ENCODE results near the gene NUCB1. TPM values are rescaled to one million over a fixed set of nuclear protein-coding genes. Genes with fewer than 3 reads are reported as not detected.

The NUCB1 gene
- total and polyA plus RNA-seq, 9 of the 15 experiments (the other 6 are each of a cell fraction or from before 2014, with no cell fraction given): 3.1 to 153 (median 71.7) TPM

- TF ChIP-seq MNT (conservative IDR thresholded peaks at IDR 0.05) (no peak), HMGN3 (IDR thresholded peaks at IDR 0.05; ENCODE audit: borderline replicate concordance, extremely low read depth, insufficient read length, low read depth, low read length) (peak; percentile 43), PCBP2 (IDR thresholded peaks at IDR 0.05; ENCODE audit: low read depth, low read length, poor library complexity, severe bottlenecking) (no peak), NCOR1 (IDR thresholded peaks at IDR 0.05) (no peak), MAX (CRISPR knock-in tag; IDR thresholded peaks at IDR 0.05) (0 out of 2 replicates have a peak, but pooled peaks have one; percentile 16), SIRT6 (IDR thresholded peaks at IDR 0.05; ENCODE audit: low read depth, low read length) (no peak)
These were observed 3.9 kb upstream of the NUCB1 start (continued) for GRCh38 chr19:48896191-48896720.

- peak overlapping the region in 1 of 2 experiments; percentile 72; a peak in 2 of 4 replicates for H3K9ac ChIP-seq (ENCODE audit: insufficient read depth in 1 of 2, low read depth in 2 of 2, low read length in 2 of 2)
- H3K9me1 ChIP-seq (ENCODE audit: control insufficient read depth, insufficient read depth, low read length): no peaks in the 10 kb centered on the region
- BruUV-seq (replicated peaks): no TSS peak
- FAIRE-seq (no peak), DNase-seq (ENCODE audit: extremely low read depth in 1 of 4, low spot score in 3 of 4) (no peak), ATAC-seq (no peak)
- intact Hi-C loops (cut with micrococcal nuclease): no loop called here
- H4K20me1 ChIP-seq (replicated peaks; ENCODE audit: control insufficient read depth, insufficient read depth, low read length): no peaks in the 10 kb centered on the region
- no peak overlapping the region for H2AFZ ChIP-seq (ENCODE audit: low read depth, low read length)
- ChIA-PET CTCF (ENCODE audit: low intra/inter-chr PET ratio) (interaction anchor here (0.7 kb wide), 1 partner anchor 74 kb away, joined by 4 read pairs; no protein-coding TSS in a partner anchor), POLR2A (interaction anchor here (4.0 to 9.7 kb wide), 3 partner anchors 12 to 69 kb away, joined by 19 to 205 read pairs (median 97); partner anchors contain the start of genes FTL and PPP1R15A)
- H3K36me3 ChIP-seq (ENCODE audit: control insufficient read depth, insufficient read depth, low read length): peaks cover 5% of the 10 kb centered on the region; the same call in 2 of the 3 replicates
- no peak overlapping the region for H3K4me3 ChIP-seq
- H3K79me2 ChIP-seq (ENCODE audit: control insufficient read depth, insufficient read depth, low read length): peaks cover 20% of the 10 kb centered on the region
- no peaks in the 10 kb centered on the region for H3K27me3 ChIP-seq (ENCODE audit: control insufficient read depth in 2 of 2, insufficient read depth in 2 of 2, low read length in 2 of 2)
- WGBS (ENCODE audit: insufficient coverage, low coverage, missing lambda C conversion rate): 49% methylated on average over 5 of the region's 5 CpGs
- H3K4me1 ChIP-seq (replicated peaks in 1 of 2; ENCODE audit: control insufficient read depth in 2 of 2, insufficient read depth in 2 of 2, low read length in 2 of 2): peaks cover 33 to 72% of the 10 kb centered on the region in 2 experiments
- no peak overlapping the region for H3K27ac ChIP-seq (ENCODE audit: extremely low read depth, low read depth, low read length)
- in situ Hi-C loops (cut with MboI): no loop called here
- no peak overlapping the region for H3K4me2 ChIP-seq (ENCODE audit: insufficient read depth, low read length)
- H3K9me3 ChIP-seq (replicated peaks; ENCODE audit: control insufficient read depth, insufficient read depth, low read depth, low read length): no peaks in the 10 kb centered on the region
- TF ChIP-seq NBN (IDR thresholded peaks at IDR 0.05; ENCODE audit: low read depth) (no peak), ZBTB2 (IDR thresholded peaks at IDR 0.05) (no peak), RNF2 (IDR thresholded peaks at IDR 0.05) (no peak), CBFA2T2 (conservative IDR thresholded peaks at IDR 0.05) (no peak), ZBTB12 (CRISPR knock-in tag; IDR thresholded peaks at IDR 0.05) (no peak)
These were observed 2.9 kb upstream of the NUCB1 start for GRCh38 chr19:48897181-48897580.
